NCI-H2227 (cell line): ENCODE data around the gene SLC26A11.

ENCODE experiments used
- DNase-seq: peaks from one replicate; lab custom pipeline; 2025; ENCODE audit not compliant: unreplicated experiment; lab: John Stamatoyannopoulos, UW

The SLC26A11 gene

GRCh38 chr17:80220054-80220735, at the start of gene SLC26A11, which contains the start of gene SGSH:
Gene SLC26A11 (plus strand): TSS chr17:80220427. CDS start chr17:80221561, 1,134 bp downstream.
Gene SGSH (minus strand): TSS chr17:80220333. CDS start chr17:80220313, 20 bp downstream.
- peak; percentile 81 for DNase-seq

- DNase-seq: no peak
Measured at GRCh38 chr17:80171681-80172080, 48.5 kb upstream of the SLC26A11 start.

DNA sequence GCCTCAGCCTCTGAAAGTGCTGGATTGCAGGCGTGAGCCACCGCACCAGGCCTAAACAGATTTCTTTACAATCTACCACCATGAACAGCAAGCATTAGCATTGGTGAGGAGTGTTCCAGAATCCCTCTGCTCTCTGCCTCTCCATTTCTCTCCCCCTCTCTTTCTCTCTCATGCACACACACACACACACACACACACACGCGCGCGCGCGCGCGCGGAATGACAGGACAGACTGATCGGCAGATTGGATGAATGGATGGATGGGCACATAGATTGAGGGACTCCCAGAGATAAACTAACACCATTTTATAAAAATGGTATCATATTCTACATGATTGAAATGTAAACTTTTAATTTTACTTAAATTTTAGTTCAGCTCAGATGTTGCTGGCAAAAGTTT, 47.1 kb upstream of the SLC26A11 start:
- no peak for DNase-seq

DNA sequence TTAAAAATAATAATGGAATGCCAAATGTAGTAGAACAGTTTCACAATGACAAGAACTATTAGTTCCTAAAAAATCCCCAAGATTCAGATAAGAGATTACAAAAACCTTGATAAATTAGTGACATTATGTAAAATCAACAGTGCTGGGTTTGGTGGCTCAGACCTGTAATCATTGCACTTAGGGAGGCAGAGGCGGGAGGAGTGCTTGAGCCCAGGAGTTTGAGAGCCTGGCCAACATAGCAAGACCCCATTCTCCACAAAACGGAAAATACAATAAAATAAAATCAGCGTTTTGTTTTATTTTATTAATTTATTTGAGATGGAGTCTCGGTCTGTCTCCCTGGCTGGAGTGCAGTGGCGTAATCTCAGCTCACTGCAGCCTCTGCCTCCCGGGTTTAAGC, 46.3 kb upstream of the SLC26A11 start:
- DNase-seq: no peak

DNA sequence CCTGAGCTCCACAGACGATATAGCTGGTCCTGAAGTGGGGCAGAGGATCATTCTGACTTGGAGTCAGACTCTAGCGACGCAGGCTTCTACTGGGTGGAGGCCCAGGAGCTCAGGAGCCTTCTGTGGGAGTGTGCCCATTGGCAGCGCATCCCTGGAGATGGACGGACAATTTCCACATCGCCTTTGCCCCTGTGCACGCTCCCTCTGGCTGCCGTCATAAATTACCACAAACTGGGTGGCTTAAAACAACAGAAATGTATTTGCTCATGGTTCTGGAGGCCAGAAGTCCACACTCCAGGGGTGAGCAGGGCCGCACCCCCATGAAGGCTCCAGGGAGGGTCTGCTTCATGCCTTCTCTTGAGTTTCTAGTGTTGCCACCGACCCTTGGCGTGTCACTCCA, 43.5 kb upstream of the SLC26A11 start:
- no peak for DNase-seq

DNA sequence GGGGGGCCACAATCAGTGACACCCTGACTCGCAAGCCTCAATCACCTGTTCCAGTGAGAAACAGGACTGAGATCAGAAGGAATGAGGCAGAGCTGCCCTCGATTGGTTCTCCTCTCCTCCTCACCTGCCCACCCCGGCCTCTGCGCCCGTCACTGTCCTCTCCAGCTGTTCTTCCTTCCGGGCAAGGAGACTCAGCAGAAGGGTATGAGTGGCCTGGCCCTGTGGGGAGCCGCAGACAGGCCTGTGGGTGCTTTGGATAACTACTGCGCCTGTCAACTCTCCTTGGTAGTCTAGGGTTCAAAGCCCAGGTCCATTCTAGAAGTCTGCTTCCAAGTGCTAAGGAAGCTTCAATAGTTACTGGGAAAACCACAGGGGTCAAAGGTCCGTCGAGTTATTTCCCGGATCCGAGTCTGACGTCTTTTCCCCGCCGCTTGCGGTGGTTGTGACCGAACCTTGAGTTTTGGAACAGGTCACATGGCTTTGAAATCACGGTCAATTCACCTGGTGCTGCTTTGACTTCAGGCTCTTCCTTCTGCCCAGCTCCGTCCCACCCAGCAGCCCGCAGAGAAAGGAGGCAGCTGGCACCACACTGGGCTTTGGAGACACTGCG, 42.1 kb upstream of the SLC26A11 start:
- DNase-seq: no peak

GRCh38 chr17:80180192-80180591, 40.0 kb upstream of the SLC26A11 start:
- DNase-seq: no peak

- no peak for DNase-seq
Measured at GRCh38 chr17:80181431-80181830, 38.8 kb upstream of the SLC26A11 start.

GRCh38 chr17:80182118-80182844, 37.9 kb upstream of the SLC26A11 start:
- no peak for DNase-seq

DNA sequence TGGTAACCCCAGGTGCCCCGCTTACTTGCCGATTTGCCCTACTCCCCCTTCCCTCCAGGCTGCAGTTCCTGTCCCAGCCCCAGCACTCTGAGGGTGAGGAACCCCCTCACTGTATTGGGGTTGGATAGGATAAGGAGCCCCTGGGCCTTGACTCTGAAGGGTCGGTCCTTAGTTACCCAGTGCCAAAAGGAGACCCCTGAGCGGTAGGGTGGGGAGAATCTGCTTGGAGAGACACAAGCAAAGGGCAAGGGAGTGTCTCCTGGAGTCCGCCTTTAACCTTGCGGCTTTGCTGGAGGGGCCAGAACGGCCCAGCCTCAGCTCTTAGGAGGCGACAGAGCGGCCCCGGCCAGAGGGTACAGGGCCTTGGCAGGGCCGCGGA, 37.4 kb upstream of the SLC26A11 start:
- DNase-seq: no peak

DNA sequence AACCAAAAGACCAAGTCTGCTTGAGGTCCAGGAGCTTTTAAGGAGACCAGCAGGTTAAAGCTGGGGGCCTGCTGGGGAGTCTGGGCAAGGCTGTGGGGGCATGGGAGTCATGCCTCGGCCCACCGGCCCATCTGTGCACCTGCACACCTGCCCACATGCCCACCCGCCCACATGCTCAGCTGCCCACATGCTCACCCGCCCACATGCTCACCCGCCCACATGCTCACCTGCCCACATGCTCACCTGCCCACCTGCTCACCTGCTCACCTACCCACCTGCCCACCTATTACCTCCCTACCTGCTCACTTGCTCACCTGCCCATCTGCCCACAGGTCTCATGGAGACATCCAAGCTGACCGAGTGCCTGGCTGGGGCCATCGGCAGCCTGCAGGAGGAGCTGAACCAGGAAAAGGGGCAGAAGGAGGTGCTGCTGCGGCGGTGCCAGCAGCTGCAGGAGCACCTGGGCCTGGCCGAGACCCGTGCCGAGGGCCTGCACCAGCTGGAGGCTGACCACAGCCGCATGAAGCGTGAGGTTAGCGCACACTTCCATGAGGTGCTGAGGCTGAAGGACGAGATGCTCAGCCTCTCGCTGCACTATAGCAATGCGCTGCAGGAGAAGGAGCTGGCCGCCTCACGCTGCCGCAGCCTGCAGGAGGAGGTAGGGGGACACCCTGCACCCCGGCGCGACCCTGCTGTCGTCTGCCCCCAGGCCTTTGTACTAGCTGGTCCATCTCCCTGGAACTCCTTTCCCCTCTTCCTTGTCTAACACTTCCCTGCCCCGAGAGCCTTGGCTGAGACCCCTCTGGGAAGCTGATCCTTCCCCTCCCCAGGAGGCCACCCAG, 36.4 kb upstream of the SLC26A11 start:
- no peak for DNase-seq

- DNase-seq: no peak
Measured at GRCh38 chr17:80184423-80184714, 35.9 kb upstream of the SLC26A11 start.

- DNase-seq: no peak
Measured at GRCh38 chr17:80185968-80186367, 34.3 kb upstream of the SLC26A11 start.

GRCh38 chr17:80187090-80187489, 33.1 kb upstream of the SLC26A11 start:
- no peak for DNase-seq

DNA sequence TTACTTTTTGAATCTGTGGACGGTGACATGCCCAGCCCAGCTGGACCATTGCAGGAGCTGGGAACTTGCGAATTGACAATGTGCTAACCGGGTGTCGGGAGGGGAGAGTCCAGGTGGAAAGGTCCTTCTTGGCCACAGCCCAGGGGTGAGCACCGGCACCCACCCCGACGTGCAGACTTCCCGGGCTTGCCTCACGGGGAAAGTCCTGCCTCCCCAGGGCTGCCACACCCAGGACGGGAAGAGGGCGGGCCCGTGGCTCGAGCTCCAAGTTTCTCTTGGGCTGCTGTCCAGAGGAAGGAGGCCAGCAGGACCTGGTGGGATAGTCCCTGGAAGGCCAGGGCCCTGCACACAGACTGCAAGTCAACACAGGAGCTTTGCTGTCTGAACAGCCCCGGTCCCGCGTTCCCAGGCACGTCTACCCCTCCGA, 32.7 kb upstream of the SLC26A11 start:
- no peak for DNase-seq

GRCh38 chr17:80189611-80190010, 30.6 kb upstream of the SLC26A11 start:
- DNase-seq: no peak

DNA sequence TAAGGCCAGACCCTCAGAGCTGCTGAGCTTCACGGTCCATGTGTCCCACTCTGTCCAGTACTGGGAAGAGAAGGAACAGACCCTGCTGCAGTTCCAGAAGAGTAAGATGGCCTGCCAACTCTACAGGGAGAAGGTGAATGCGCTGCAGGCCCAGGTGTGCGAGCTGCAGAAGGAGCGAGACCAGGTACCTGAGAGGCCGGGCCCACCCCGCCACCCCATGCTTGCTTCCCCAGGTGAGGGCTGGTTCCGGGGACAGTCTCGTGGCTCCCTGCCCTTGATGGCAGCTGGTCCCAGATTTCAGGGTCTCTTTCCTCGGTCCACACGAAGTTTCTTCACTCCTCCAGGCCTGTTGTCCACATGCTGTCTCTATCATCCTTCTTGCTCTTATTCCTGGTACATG, 29.5 kb upstream of the SLC26A11 start:
- DNase-seq: no peak

DNA sequence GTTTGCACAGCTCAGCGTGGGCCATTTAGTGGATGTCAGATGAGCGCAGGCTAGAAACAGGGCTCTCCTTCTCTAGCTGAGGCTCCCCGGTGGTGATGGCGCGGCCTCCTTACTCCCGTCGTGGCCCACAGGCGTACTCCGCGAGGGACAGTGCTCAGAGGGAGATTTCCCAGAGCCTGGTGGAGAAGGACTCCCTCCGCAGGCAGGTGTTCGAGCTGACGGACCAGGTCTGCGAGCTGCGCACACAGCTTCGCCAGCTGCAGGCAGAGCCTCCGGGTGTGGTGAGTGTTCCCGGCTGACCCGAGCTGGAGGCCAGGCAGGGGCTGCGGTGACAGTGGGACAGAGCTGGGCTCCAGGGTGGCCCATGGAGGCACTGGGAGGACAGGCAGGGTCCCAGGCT, 29.0 kb upstream of the SLC26A11 start:
- no peak for DNase-seq

DNA sequence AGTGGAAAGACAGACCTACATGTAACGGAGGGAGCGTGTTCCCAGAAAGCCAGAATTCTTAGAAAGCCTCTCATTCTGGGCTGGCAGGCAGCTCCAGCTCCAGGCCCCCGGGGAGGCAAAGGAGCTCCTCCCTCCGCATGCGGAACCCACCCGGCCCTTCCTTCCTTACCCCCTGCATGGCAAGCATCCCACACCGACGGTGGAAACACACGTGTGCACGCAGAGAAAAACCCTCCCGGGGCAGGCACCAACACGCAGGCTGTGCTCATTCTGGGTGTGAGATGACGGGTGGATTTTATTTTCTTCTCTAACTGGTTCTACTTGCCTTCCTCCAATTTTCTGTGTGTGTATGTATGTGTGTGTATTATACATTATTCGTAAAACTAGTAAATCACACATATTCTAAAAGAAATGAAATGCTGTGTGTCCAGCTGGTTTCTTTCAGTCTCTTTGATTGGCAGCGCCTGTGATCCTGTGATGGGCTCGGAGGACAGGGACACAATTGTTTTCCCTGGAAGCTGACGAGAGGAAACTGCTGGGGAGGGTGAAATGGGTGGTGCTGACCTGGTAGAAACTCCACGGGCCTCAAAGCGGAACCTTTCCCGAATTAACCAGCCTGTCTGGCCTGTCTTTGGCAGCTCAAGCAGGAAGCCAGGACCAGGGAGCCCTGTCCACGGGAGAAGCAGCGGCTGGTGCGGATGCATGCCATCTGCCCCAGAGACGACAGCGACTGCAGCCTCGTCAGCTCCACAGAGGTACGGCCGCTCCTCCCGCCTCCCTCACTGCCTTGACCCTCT, 28.2 kb upstream of the SLC26A11 start:
- DNase-seq: no peak

DNA sequence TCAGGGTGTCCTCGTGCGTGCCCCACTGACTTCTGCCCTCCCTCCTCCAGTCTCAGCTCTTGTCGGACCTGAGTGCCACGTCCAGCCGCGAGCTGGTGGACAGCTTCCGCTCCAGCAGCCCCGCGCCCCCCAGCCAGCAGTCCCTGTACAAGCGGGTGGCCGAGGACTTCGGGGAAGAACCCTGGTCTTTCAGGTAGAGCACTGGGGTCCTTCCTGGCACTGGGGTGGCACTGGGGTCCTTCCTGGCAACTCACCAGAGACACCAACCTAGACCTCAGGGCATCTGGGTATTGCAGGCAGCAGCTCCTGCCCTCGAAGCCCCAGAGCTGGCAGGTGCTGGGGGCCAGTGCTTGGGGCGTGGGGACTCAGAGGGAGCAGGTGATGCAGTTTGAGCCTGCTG, 25.1 kb upstream of the SLC26A11 start:
- no peak for DNase-seq
